Raji (cell line): ENCODE data around the gene MBD5.

Experiments used
- POLR2A ChIP-seq: IDR thresholded peaks from 2 replicates; pipeline ENCODE4 v1.6.1; 2011; ENCODE audit warnings: low read depth, low read length, control low read depth; ENCODE audit not compliant: insufficient read depth

The MBD5 gene

DNA sequence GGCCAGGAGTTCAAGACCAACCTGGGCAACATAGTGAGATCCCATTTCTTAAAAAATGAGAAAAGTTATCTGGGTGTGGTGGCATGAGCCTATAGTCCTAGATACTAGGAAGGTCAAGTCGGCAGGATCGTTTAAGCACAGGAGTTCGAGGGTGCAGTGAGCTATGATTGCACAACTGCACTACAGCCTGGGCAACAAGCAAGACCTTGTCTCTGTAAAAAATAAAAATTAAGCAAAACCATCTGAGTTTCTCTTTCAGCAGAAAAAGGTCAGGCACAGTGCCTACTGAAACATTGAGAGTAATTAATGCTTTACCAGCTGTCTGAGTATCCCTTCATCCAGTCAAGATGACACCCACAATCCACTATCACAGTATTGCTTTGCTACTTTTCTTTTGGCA, 258.3 kb downstream of the MBD5 start:
- no peak for TF ChIP-seq POLR2A

DNA sequence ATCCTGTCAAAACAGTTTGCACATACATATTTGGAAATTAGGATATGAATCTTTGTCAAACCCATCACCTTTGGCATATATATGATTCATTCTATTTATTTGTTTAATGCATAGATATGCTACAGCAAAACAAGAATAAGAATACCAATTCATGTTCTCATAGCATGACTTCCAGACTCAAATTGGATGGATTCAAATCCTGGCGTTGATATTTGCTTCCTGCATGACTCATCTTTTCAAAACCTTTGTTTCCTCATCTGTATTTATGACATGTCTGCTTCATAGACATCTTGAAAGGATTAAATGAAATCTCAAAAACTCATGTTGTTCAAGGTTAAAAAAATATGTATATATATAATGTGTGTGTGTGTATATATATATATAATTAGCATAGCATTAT, 261.3 kb downstream of the MBD5 start:
- TF ChIP-seq POLR2A = no peak

DNA sequence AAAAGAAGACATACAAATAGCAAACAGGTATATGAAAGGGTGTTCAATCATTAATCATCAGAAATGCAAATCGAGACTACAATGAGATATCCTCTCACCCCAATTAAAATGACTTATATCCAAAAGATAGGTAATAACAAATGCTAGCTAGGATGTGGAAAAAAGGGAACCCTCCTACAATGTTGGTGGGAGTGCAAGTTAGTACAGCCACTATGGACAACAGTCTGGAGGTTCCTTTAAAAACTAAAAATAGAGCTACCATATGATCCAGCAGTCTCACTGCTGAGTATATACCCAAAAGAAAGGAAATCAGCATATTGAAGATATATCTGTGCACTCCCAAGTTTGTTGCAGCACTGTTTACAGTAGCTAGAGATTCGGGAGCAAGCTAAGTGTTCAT, 271.5 kb downstream of the MBD5 start:
- TF ChIP-seq POLR2A = no peak

DNA sequence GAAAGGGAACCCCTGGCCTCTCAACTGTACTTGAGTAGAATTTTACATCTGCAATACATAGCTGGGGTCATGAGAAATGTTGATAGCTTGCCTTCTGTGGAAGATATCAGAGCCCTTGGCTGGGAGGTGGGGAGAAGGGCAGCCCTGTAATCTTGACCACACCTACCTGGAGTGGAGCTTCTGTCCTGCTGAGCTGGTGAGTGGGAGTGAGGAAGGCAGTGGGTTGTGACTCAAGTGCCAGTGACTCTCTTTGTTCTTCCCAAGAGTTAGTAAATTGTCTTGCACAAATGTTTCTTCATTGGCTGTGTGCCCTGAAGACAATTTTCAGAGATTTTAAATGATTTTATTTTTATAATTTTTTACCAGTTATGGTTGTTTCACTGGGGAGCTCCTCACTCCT, 277.3 kb downstream of the MBD5 start:
- no peak for TF ChIP-seq POLR2A

DNA sequence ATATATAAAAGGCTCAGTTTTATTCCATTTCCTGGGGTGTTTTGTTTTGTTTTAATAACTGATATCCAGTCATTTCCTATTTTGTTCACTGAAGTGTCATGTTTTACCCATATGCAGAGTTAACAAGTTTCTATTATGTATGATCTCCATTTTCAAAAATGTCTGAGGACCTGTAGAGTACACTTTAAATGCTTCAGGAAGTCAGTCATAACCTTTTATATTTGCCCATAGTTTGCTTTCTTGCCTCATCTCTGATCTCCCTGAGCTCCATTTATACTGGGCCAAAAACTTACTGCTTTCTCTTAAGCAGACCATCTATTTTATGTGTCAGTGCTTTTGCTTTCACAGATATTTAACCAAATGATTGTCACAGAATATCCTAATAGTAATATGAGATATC, 278.7 kb downstream of the MBD5 start:
- no peak for TF ChIP-seq POLR2A

DNA sequence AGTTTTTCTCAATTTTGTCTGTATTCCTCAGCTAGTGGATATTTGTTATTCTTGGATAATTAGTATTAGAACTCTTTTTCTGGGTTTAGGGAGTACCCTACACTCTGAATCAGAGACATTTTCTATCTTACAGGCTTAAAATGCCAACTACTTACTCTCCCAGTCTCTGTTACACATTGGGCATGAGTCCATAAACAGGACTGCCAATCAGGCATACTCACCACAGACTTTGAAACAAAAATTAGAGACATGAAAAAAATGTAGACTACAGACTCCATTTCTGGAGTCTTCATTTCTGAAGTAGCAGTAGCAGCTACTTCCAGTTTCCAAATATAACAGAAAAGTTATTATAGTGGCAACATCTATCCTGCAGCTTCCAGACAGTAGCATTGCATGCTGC, 279.7 kb downstream of the MBD5 start:
- TF ChIP-seq POLR2A = no peak

DNA sequence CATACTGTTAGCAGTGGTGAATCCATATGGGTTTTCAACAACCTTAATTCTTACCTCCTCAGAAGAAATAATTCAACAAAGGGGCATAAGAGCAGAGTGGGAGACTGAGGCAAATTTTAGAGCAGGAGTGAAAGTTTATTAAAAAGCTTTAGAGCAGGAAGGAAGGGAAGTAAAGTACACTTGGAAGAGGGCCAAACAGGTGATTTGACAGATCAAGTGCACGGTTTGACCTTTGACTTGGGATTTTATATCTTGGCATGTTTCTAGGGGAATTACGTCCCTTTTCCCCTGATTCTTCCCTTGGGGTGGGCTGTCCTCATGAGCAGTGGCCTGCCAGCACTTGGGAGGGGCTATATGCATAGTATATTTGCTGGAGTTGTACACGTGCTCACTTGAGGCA, 280.5 kb downstream of the MBD5 start:
- no peak for TF ChIP-seq POLR2A

DNA sequence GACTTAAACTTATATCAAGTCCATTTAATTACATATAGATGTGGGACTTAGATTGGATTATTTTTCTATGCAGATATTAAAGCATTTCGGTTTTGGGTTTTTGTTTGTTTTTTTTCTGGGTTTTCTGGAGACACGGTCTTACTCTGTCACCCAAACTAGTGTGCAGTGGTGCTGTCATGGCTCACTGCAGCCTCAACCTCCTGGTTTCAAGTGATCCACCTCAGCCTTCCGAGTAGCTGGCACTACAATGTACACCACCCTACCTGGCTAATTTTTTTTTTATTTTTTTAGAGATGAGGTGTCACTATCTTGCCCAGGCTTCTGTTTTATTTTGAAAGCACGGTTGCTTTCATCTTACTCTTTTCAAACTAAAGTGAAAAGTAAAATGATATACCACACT, 281.6 kb downstream of the MBD5 start:
- no peak for TF ChIP-seq POLR2A

DNA sequence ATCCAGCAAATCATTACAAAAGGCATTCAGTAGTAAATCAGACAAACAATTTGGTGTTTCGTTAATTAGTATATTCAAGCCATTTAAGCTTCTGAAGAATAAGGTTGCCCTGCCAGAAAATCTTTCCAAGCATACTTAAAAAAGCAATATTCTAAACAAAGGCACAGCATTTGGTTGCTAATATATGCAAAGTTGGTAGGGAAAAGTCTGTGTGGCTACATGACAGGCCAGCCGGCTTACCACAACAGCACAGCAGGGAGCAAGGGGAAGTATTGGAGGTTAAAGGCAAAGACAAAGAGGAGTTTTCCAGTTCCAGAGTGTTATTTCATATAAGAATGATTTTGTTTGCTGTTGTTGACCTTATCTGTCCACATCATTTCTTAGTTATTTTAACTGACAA, 282.3 kb downstream of the MBD5 start:
- no peak for TF ChIP-seq POLR2A

DNA sequence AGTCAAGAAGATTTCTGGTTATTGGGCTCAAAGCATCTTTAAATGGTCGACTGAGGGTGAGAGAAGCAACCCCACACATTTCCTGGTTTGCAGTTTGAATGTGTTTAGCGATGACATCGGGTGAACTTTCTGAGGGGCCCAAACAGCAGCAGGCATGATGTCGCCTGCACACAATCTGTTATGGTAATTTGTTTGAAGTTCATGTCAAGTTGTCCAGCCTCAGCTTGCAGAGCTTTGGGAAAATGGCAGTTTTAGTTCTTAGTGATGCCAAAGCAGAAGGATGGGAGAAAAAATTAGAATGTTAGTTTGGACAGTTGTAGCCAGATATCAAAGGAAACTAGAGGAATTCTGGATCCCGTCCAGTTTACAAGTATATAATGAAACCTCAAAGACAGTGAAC, 284.6 kb downstream of the MBD5 start:
- no peak for TF ChIP-seq POLR2A

DNA sequence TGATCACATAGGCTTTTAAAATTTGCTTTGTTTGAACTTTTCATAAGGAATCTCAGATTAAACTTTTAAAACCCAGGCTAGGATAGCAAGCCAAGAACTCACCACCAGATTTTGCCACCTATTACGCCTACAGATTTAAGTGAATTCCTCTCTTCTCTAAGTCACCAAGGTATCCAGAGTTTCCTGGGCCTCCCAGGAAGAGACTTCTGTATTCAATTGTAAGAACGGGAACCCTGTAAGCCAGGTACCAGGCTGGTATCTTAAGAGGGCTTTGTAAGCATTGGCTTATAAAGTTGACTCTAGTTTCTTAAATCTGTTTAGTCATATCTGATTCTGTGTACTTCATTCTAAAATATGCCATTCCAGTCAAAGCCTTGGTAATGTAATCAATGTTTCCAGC, 285.1 kb downstream of the MBD5 start:
- TF ChIP-seq POLR2A = no peak

DNA sequence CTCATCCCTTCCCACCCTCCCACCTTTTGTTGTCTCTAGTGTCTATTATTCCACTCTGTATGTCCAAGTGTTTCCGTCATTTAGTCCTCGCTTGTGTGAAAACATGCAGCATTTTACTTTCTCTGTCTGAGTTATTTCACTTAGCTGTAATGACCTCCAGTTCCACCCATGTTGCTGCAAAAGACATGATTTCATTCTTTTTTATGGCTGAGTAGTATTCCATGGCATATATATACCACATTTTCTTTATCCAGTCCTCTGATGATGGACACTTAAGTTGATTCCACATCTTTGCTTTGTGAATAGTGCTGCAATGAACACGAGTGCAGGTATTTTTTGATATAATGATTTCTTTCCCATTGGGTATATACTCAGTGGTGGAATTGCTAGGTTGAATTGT, 296.7 kb downstream of the MBD5 start:
- no peak for TF ChIP-seq POLR2A

DNA sequence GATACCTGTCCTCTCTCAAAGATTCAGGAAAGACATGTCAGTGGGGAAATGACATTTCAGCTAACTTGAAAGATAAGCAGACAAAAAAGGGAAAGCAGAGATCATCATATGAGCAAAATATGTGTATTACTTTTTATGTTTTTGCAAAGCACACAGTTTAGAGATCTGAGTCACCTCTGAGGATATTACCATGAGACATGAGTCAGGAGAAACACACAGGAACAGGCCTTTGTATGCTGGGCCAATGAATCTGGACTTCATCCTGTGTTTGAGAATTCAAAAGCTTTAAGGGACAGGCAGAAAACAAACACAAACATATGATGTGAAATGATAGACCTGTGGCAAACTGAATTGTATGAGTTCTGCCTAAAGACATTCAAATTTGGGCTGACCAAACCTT, 317.6 kb downstream of the MBD5 start:
- TF ChIP-seq POLR2A = no peak

DNA sequence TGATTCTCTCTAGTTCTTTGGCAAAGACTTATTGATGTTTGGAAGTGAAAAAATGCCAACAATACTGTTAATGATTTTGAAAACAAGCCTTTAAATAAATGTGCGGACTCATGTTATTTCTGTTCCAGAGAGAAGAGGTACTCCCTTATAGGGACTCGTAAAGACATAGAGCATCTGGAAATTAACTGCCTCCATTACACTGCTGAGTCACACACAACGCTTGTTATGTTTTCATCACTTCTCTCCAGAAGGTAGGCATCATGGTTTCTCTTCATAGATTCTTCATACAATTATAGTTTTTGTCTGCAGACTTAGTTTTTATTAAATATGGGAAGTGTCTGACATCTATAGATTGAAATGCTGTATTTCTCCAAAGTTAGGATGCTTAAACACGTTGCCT, 321.2 kb downstream of the MBD5 start:
- TF ChIP-seq POLR2A = no peak

DNA sequence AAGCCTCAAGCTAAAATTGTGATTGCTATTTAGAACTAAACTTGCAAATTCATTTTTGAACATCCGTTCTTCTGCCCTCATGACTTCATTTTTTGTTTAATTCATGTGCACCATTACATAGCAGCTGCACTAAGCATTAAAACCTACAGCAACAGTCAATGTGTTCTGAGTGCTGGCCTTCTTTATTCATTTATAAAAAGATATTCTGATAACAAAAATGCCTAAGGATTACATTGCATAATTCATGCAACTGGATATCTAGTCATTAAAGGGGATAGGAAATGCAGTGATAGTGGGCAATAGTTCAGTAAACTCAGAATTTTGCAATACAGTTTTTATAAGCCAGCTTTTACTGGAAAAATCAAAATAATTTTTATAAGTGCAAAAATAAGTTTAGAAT, 329.3 kb downstream of the MBD5 start:
- TF ChIP-seq POLR2A = no peak

DNA sequence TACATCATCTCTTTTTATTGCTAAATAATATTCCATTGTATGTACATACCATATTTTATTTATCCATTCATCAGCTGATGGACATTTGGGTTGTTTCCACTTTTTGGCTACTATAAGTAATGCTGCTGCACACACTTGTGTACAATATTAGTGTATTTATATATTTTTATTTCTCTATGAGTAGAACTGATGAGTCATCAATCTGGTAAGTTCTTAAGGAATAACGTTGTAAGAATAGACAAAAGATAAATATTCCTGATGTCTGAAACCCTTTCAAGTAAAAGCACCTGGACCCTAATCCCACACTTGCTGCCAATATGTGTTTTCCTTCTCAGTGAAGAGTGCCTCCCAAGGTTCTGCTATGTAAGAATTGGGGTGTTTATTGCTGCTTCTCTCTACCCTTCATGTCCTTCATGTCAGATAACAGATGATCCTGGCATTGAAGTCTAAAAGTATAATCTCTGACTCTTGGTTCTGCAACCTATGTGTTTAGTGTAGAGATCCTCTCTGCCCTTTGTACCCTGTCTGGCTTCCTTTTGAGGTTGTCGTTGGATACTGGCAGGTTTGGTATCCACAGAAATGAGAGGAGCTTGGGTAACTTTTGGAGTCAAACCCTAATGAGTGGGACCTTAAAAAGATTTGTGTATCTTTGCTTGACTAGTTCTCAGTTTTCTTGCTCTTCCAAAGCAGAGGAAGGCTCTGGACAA, 330.7 kb downstream of the MBD5 start:
- no peak for TF ChIP-seq POLR2A

DNA sequence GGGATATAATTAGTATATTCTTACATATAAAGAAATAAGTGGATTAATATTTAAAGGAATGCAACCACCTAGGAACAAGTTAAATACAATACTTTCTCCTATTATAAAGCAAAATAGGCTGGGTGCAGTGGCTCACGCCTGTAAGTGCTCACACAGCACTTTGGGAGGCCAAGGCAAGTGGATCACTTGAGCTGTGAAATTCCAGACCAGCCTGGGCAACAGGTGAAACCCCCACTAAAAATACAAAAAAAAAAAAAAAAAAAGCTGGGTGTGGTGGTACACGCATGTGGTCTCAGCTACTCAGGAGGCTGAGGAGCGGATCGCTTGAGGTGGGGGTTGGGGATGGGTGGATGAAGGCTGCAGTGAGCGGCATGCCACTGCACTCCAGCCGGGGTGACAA, 337.5 kb downstream of the MBD5 start:
- TF ChIP-seq POLR2A = no peak
